ENCODE data around the gene PARVG. TPM values are rescaled to one million over a fixed set of nuclear protein-coding genes. Genes with fewer than 3 reads are reported as not detected.

Gene PARVG
- total RNA-seq, 1 donor from 2014 or later = 3.1 TPM

DNA sequence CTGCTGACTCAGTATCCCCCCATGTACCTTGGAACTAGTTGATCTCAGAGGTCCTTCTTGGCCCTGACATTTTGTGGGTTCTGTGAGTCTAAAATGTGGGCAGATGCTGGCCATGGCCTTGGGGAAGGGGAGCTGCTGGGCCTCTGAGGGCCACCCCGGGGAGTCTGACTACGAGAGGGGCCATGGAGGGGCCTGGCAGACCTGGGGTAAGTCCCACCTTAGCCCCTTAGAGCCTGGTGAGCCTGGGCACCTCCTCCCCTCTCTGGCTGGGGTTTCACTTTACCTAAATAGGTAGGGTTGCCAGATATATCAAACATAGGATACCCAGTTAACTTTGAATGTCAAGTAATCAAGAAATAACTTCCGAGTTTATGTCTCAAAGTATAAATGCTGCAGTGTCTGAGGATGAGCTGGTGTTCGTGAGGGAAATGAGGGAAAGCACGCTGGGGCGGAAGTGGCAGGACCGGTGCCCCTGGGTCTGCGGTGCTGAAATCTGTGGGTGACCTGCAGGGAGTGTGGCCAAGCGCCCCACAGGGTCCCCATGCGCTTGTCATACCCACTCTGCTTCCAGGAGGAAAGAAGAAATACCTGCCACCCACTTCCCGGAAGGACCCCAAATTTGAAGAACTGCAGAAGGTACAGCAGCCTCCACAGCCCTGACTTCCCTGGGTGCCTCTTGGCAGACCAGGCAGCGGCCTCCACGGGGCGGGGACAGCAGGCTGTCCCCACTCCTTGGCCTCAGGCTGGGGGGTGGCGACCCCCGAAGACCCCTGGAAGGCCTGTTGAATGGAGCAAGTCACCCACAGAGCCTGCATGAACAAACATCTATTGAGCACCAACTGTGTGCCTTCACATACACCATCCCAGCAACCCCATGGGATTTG is 4.8 kb downstream of the PARVG start:
- no peaks in the 10 kb centered on the region for H3K36me3 ChIP-seq (ENCODE audit: control insufficient read depth in 3 of 3, insufficient read depth in 3 of 3, low read length in 3 of 3)
- H3K4me3 ChIP-seq (ENCODE audit: low read length in 3 of 3) = no peak overlapping the region
- H3K9ac ChIP-seq (ENCODE audit: low read depth in 1 of 3, low read length in 3 of 3) = no peak overlapping the region
- peaks cover 9 to 44% (median 28%) of the 10 kb centered on the region in 3 donors for H3K27me3 ChIP-seq (ENCODE audit: control insufficient read depth in 3 of 3, insufficient read depth in 3 of 3, low read length in 3 of 3)
- H3K4me1 ChIP-seq (ENCODE audit: control insufficient read depth in 3 of 3, insufficient read depth in 3 of 3, low read length in 3 of 3) = no peaks in the 10 kb centered on the region
- H3K9me3 ChIP-seq (ENCODE audit: control insufficient read depth in 3 of 3, low read length in 3 of 3) = no peaks in the 10 kb centered on the region
- no peak overlapping the region for H3K27ac ChIP-seq (ENCODE audit: low read depth, low read length)

DNA sequence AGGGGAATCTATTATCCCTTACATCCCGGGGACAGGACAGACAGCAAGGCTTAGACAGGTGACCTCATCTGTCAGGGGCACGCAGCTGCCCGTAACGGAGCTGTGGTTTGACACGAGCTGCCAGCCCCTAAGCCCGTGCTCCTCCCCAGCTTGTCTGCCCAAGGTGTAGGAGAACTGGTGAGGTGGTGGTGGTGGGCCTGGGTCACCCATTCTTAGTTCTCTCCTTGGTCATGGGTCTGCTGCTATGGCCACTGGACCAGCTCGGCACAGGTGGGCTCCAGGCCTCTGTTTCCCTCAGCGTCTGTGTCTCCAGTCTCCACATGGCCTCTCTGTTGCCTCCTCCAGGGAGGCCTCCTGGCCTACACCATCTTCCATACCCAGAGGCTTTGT is 5.4 kb downstream of the PARVG start:
- Histone ChIP-seq H3K9me3 (ENCODE audit: control insufficient read depth in 3 of 3, low read length in 3 of 3) (no peaks in the 10 kb centered on the region), H3K27me3 (ENCODE audit: control insufficient read depth in 3 of 3, insufficient read depth in 3 of 3, low read length in 3 of 3) (peaks cover 9 to 42% (median 28%) of the 10 kb centered on the region in 3 donors), H3K9ac (ENCODE audit: low read depth in 1 of 3, low read length in 3 of 3) (no peak overlapping the region), H3K4me1 (ENCODE audit: control insufficient read depth in 3 of 3, insufficient read depth in 3 of 3, low read length in 3 of 3) (no peaks in the 10 kb centered on the region), H3K27ac (ENCODE audit: low read depth, low read length) (no peak overlapping the region), H3K36me3 (ENCODE audit: control insufficient read depth in 3 of 3, insufficient read depth in 3 of 3, low read length in 3 of 3) (no peaks in the 10 kb centered on the region), H3K4me3 (ENCODE audit: low read length in 3 of 3) (no peak overlapping the region)

DNA sequence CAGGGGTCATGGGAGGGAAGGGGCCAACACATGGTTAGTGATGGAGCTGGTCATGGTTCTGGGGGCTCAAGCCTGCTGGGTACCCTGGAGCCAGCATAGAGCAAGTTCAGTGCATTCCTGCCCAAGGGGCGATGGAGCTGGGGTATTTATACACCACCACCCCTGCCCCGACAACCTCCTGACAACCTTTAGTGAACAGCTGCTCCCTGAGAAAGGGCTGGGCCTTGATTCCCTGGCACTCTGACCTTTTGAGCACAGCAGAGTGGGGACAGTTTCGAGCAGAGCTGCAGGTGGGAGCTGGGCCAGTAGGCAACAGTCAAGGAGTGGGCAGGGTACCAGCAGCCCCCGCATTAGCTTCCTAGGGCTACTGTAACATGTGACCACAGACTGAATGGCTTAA is 6.0 kb downstream of the PARVG start:
- H3K27ac ChIP-seq (ENCODE audit: low read depth, low read length) = no peak overlapping the region
- H3K9ac ChIP-seq (ENCODE audit: low read depth in 1 of 3, low read length in 3 of 3) = no peak overlapping the region
- no peak overlapping the region for H3K4me3 ChIP-seq (ENCODE audit: low read length in 3 of 3)
- H3K4me1 ChIP-seq (ENCODE audit: control insufficient read depth in 3 of 3, insufficient read depth in 3 of 3, low read length in 3 of 3) = no peaks in the 10 kb centered on the region
- no peaks in the 10 kb centered on the region for H3K36me3 ChIP-seq (ENCODE audit: control insufficient read depth in 3 of 3, insufficient read depth in 3 of 3, low read length in 3 of 3)
- H3K27me3 ChIP-seq (ENCODE audit: control insufficient read depth in 3 of 3, insufficient read depth in 3 of 3, low read length in 3 of 3) = peaks cover 9 to 37% (median 26%) of the 10 kb centered on the region in 3 donors
- no peaks in the 10 kb centered on the region for H3K9me3 ChIP-seq (ENCODE audit: control insufficient read depth in 3 of 3, low read length in 3 of 3)

DNA sequence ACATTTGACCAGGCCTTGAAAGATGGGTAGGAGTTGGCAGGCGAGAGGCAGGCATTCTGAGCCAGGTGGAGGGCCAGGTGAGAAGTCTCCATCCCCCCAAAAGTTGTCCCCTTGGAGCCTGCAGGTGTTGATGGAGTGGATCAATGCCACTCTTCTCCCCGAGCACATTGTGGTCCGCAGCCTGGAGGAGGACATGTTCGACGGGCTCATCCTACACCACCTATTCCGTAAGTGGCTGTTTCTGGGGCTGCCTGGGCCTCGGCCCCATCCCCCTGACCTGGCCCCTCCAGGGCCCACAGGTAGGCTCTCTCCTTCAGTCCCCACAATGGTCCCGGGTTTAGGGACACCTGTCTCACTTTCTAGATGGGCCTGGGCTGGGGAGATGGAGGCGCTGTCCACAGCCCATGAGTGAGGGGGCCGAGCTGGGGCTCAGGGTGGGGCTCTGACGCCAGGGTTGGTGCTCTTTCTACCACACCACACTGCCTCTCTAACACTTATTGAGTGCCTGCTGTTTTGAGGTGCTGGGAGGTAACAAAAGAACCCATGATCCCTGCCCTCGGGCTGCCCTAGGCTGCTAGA is 7.0 kb downstream of the PARVG start:
- Histone ChIP-seq H3K4me3 (ENCODE audit: low read length in 3 of 3) (no peak overlapping the region), H3K27me3 (ENCODE audit: control insufficient read depth in 3 of 3, insufficient read depth in 3 of 3, low read length in 3 of 3) (peaks cover 0 to 32% (median 16%) of the 10 kb centered on the region in 3 donors), H3K4me1 (ENCODE audit: control insufficient read depth in 3 of 3, insufficient read depth in 3 of 3, low read length in 3 of 3) (no peaks in the 10 kb centered on the region), H3K9me3 (ENCODE audit: control insufficient read depth in 3 of 3, low read length in 3 of 3) (no peaks in the 10 kb centered on the region), H3K27ac (ENCODE audit: low read depth, low read length) (no peak overlapping the region), H3K36me3 (ENCODE audit: control insufficient read depth in 3 of 3, insufficient read depth in 3 of 3, low read length in 3 of 3) (no peaks in the 10 kb centered on the region), H3K9ac (ENCODE audit: low read depth in 1 of 3, low read length in 3 of 3) (no peak overlapping the region)

DNA sequence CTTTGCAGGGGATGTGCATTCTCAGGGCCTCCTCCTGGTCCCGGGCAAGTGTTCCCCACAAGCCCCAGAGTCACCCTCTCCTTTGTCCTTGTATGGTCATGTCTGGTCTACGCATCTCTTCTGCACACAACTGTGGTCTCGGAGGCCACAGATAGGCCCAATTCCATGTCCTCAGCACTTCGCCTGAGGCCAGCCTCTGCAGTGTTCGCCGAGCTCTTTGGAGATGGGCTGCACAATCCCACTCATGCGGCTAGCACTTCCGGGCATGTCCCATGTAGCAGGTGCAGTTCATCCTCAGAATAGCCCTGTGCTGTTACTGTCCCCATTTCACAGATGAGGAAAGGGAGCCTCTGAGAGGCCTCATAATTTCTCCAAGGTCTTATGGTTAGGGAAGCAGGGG is 7.6 kb downstream of the PARVG start:
- no peak overlapping the region for H3K4me3 ChIP-seq (ENCODE audit: low read length in 3 of 3)
- H3K27me3 ChIP-seq (ENCODE audit: control insufficient read depth in 3 of 3, insufficient read depth in 3 of 3, low read length in 3 of 3) = peaks cover 2 to 30% (median 13%) of the 10 kb centered on the region in 3 donors
- no peak overlapping the region for H3K9ac ChIP-seq (ENCODE audit: low read depth in 1 of 3, low read length in 3 of 3)
- no peaks in the 10 kb centered on the region for H3K36me3 ChIP-seq (ENCODE audit: control insufficient read depth in 3 of 3, insufficient read depth in 3 of 3, low read length in 3 of 3)
- no peaks in the 10 kb centered on the region for H3K4me1 ChIP-seq (ENCODE audit: control insufficient read depth in 3 of 3, insufficient read depth in 3 of 3, low read length in 3 of 3)
- H3K9me3 ChIP-seq (ENCODE audit: control insufficient read depth in 3 of 3, low read length in 3 of 3) = no peaks in the 10 kb centered on the region
- no peak overlapping the region for H3K27ac ChIP-seq (ENCODE audit: low read depth, low read length)

DNA sequence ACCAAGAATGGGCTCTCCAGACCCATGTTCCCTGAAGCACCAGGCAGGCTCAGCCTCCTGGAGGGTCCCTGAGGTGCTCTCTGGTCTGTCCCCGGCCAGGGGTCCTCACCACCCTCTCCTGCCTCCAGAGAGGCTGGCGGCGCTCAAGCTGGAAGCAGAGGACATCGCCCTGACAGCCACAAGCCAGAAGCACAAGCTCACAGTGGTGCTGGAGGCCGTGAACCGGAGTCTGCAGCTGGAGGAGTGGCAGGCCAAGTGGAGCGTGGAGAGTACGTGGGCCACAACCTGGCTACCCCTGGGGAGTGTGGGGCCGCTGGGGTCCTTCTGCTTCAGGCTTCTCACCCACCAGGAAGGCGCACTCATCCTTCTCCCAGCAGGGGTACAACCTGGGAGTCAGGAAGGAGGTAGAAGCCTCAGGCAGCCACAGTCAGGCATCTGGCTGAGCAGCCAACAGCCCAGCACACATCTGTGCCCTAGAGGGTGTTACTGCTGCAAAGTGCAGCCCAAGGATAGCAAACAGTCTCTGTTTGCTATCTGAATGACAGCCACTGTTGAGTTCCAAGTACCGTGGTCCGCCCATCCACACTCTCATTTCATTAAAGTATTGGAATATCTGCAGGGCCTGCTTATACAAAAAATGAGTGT is 8.4 kb downstream of the PARVG start:
- Histone ChIP-seq H3K27me3 (ENCODE audit: control insufficient read depth in 3 of 3, insufficient read depth in 3 of 3, low read length in 3 of 3) (peaks cover 5 to 26% (median 10%) of the 10 kb centered on the region in 3 donors), H3K36me3 (ENCODE audit: control insufficient read depth in 3 of 3, insufficient read depth in 3 of 3, low read length in 3 of 3) (no peaks in the 10 kb centered on the region), H3K27ac (ENCODE audit: low read depth, low read length) (no peak overlapping the region), H3K4me3 (ENCODE audit: low read length in 3 of 3) (no peak overlapping the region), H3K9ac (ENCODE audit: low read depth in 1 of 3, low read length in 3 of 3) (no peak overlapping the region), H3K4me1 (ENCODE audit: control insufficient read depth in 3 of 3, insufficient read depth in 3 of 3, low read length in 3 of 3) (no peaks in the 10 kb centered on the region), H3K9me3 (ENCODE audit: control insufficient read depth in 3 of 3, low read length in 3 of 3) (no peaks in the 10 kb centered on the region)

DNA sequence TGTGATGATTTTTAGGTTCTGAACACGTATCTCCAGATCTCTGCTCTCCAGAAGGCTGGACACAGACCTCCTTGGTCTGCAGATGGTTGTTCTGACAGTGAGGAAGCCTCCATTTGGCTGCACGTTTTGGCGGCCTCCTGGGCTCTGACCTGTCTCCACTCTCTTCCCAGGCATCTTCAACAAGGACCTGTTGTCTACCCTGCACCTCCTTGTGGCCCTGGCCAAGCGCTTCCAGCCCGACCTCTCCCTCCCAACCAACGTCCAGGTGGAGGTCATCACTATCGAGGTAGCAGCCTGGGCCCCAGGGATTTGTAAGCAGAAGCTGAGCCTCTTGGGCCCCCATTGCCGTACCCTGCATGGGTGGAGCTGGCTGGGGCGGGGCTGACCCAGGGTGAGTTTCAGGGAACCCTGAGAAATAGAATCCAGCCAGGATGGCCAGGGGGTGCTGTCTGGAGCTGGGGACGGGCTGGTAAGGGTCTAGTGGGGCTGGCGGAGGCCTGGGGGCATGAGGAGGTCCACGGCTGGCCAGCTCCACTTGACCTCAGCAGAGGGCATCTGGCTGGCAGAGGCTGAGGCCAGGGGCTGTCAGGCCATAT is 9.8 kb downstream of the PARVG start:
- H3K4me3 ChIP-seq (ENCODE audit: low read length in 3 of 3) = no peak overlapping the region
- no peak overlapping the region for H3K9ac ChIP-seq (ENCODE audit: low read depth in 1 of 3, low read length in 3 of 3)
- H3K9me3 ChIP-seq (ENCODE audit: control insufficient read depth in 3 of 3, low read length in 3 of 3) = no peaks in the 10 kb centered on the region
- H3K27ac ChIP-seq (ENCODE audit: low read depth, low read length) = no peak overlapping the region
- no peaks in the 10 kb centered on the region for H3K4me1 ChIP-seq (ENCODE audit: control insufficient read depth in 3 of 3, insufficient read depth in 3 of 3, low read length in 3 of 3)
- no peaks in the 10 kb centered on the region for H3K36me3 ChIP-seq (ENCODE audit: control insufficient read depth in 3 of 3, insufficient read depth in 3 of 3, low read length in 3 of 3)
- peaks cover 6 to 33% (median 18%) of the 10 kb centered on the region in 3 donors for H3K27me3 ChIP-seq (ENCODE audit: control insufficient read depth in 3 of 3, insufficient read depth in 3 of 3, low read length in 3 of 3)

DNA sequence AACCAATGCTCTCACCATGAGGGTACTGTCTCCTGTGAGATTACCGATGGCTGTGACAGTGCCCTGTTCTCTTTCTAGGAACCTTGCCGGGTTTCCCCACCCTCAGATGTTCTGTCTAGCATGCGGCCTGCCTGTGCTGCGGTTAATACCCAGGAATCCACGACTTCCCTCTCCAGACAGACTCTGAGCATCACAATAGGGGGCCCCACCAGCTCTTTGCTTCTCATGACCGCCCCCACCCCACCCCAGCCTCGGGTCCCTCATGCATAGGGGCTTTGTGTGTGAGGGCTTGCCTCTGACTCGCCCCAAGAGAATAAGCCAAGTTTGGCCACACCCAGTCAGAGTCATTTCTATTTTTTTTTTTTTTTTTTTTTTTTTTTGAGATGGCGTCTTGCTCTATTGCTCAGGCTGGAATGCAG is 10.3 kb downstream of the PARVG start:
- H3K9ac ChIP-seq (ENCODE audit: low read depth in 1 of 3, low read length in 3 of 3) = no peak overlapping the region
- H3K4me3 ChIP-seq (ENCODE audit: low read length in 3 of 3) = no peak overlapping the region
- peaks cover 9 to 39% (median 22%) of the 10 kb centered on the region in 3 donors for H3K27me3 ChIP-seq (ENCODE audit: control insufficient read depth in 3 of 3, insufficient read depth in 3 of 3, low read length in 3 of 3)
- no peak overlapping the region for H3K27ac ChIP-seq (ENCODE audit: low read depth, low read length)
- no peaks in the 10 kb centered on the region for H3K9me3 ChIP-seq (ENCODE audit: control insufficient read depth in 3 of 3, low read length in 3 of 3)
- no peaks in the 10 kb centered on the region for H3K4me1 ChIP-seq (ENCODE audit: control insufficient read depth in 3 of 3, insufficient read depth in 3 of 3, low read length in 3 of 3)
- H3K36me3 ChIP-seq (ENCODE audit: control insufficient read depth in 3 of 3, insufficient read depth in 3 of 3, low read length in 3 of 3) = no peaks in the 10 kb centered on the region

DNA sequence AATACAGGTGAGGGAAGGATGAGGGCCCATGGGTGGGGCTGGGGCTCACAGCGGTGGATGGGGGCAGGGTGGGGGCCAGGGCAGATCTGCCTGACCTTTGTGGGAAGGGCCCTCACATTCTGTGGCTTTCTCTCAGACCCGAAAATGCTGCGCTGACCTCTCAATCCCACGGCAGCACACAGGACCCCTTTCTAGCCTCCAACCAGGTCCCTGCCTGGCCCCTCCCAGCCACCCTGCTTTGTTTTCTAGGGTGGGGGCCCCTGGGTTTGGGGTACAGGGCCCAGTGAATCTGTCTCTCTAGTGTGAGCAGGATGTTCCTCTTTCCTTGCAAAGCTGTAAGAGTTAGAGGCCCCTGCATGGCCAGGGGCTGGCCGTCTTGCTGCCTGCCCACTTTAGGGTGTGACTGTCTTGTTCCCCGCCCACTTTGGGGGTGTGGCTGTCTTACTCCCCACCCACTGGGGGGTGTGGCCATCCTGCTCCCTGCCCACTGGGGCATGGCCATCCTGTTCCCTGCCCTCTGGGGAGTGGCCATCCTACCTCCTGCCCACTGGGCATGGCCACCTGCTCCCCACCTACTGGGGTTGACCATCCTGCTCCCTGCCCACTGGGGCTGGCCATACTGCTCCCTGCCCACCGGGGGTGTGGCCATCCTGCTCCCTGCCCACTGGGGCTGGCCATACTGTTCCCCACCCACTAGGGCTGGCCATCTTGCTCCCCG is 11.5 kb downstream of the PARVG start:
- peaks cover 12 to 48% (median 31%) of the 10 kb centered on the region in 3 donors for H3K27me3 ChIP-seq (ENCODE audit: control insufficient read depth in 3 of 3, insufficient read depth in 3 of 3, low read length in 3 of 3)
- H3K9me3 ChIP-seq (ENCODE audit: control insufficient read depth in 3 of 3, low read length in 3 of 3) = no peaks in the 10 kb centered on the region

More for the DNA sequence above, 11.5 kb downstream of the PARVG start:
- Histone ChIP-seq H3K9ac (ENCODE audit: low read depth in 1 of 3, low read length in 3 of 3) (no peak overlapping the region), H3K36me3 (ENCODE audit: control insufficient read depth in 3 of 3, insufficient read depth in 3 of 3, low read length in 3 of 3) (no peaks in the 10 kb centered on the region), H3K27ac (ENCODE audit: low read depth, low read length) (no peak overlapping the region), H3K4me1 (ENCODE audit: control insufficient read depth in 3 of 3, insufficient read depth in 3 of 3, low read length in 3 of 3) (no peaks in the 10 kb centered on the region), H3K4me3 (ENCODE audit: low read length in 3 of 3) (no peak overlapping the region)
